GM21515 (cell line): ENCODE measurements around the gene KRTAP10-12.

Experiments used
- ATAC-seq: cut with Tn5 transposase; IDR thresholded peaks from one replicate; pipeline ENCODE4 v1.9.1; 2021; ENCODE audit not compliant: unreplicated experiment

KRTAP10-12 gene

GRCh38 chr21:44710756-44711326, 13.9 kb downstream of the KRTAP10-12 start:
- no peak for ATAC-seq

GRCh38 chr21:44711327-44712202, 14.6 kb downstream of the KRTAP10-12 start, which contains the start of gene TSPEAR:
TSPEAR (minus strand) TSS chr21:44711572; CDS start chr21:44711514, 58 bp downstream.
- ATAC-seq: no peak

- no peak for ATAC-seq
Measured at GRCh38 chr21:44712203-44713028, 15.4 kb downstream of the KRTAP10-12 start.

- ATAC-seq: no peak
Measured at GRCh38 chr21:44713130-44713529, 16.2 kb downstream of the KRTAP10-12 start.

GRCh38 chr21:44713846-44714245, 16.9 kb downstream of the KRTAP10-12 start:
- ATAC-seq: no peak

- no peak for ATAC-seq
Measured at GRCh38 chr21:44714905-44715304, 17.9 kb downstream of the KRTAP10-12 start.

GRCh38 chr21:44716984-44717383, 20.0 kb downstream of the KRTAP10-12 start:
- no peak for ATAC-seq

GRCh38 chr21:44718093-44718492, 21.1 kb downstream of the KRTAP10-12 start:
- ATAC-seq: no peak

GRCh38 chr21:44718571-44718970, 21.6 kb downstream of the KRTAP10-12 start:
- ATAC-seq: no peak

GRCh38 chr21:44720170-44720569, 23.2 kb downstream of the KRTAP10-12 start:
- ATAC-seq: no peak

- no peak for ATAC-seq
Measured at GRCh38 chr21:44722731-44723130, 25.8 kb downstream of the KRTAP10-12 start.

GRCh38 chr21:44723177-44724131, 26.5 kb downstream of the KRTAP10-12 start:
- ATAC-seq: no peak

GRCh38 chr21:44724196-44724595, 27.2 kb downstream of the KRTAP10-12 start:
- no peak for ATAC-seq

- no peak for ATAC-seq
Measured at GRCh38 chr21:44724926-44725325, 28.0 kb downstream of the KRTAP10-12 start.

- no peak for ATAC-seq
Measured at GRCh38 chr21:44726826-44727225, 29.9 kb downstream of the KRTAP10-12 start.

- ATAC-seq: no peak
Measured at GRCh38 chr21:44727321-44727720, 30.3 kb downstream of the KRTAP10-12 start.

GRCh38 chr21:44727757-44728156, 30.8 kb downstream of the KRTAP10-12 start:
- no peak for ATAC-seq

- no peak for ATAC-seq
Measured at GRCh38 chr21:44728716-44729115, 31.7 kb downstream of the KRTAP10-12 start.

GRCh38 chr21:44729336-44730027, 32.5 kb downstream of the KRTAP10-12 start:
- no peak for ATAC-seq

GRCh38 chr21:44730028-44730395, 33.0 kb downstream of the KRTAP10-12 start:
- ATAC-seq: no peak
